ENCODE results near the gene NNAT.

NNAT gene

DNA sequence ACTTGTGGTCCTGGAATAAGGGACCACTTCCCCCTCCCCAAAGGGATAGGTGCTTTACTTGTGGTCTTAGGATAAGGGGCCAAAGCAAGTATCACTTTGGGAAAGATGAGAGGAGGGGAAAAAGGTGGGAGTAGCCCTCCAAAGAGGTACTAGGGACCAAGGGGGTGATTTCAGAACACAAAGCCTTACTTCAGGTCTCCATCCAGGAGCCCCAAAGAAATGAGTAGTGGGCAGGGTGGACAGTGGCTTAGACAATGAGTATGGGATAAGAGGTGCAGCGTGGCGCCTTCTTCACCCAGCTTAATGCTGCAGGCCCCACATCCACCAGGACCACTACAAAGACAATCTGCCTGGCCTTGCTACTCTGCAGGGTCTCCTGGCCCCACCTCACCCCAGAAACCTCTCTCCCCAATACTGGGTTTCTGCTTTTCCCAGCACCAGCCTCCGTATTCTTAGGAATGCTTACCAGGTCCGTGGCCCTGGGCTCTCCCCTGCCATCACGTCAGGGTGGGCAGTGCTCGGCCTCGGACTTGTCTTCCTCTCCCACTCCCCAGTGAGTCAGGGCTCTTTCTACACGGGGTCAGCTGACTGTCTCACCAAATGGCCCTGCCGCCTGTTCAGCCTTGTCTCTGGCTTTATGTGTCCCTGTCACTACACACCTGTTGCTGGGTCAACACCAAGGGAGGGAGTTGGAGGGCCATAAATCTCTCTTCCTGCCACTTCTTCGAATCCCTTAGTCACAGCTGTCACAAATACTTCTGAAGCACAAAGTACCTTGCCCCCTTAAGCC is 3.1 kb downstream of the NNAT start:
- DNase-seq (ENCODE audit: low read depth, low spot score), result no peak

DNA sequence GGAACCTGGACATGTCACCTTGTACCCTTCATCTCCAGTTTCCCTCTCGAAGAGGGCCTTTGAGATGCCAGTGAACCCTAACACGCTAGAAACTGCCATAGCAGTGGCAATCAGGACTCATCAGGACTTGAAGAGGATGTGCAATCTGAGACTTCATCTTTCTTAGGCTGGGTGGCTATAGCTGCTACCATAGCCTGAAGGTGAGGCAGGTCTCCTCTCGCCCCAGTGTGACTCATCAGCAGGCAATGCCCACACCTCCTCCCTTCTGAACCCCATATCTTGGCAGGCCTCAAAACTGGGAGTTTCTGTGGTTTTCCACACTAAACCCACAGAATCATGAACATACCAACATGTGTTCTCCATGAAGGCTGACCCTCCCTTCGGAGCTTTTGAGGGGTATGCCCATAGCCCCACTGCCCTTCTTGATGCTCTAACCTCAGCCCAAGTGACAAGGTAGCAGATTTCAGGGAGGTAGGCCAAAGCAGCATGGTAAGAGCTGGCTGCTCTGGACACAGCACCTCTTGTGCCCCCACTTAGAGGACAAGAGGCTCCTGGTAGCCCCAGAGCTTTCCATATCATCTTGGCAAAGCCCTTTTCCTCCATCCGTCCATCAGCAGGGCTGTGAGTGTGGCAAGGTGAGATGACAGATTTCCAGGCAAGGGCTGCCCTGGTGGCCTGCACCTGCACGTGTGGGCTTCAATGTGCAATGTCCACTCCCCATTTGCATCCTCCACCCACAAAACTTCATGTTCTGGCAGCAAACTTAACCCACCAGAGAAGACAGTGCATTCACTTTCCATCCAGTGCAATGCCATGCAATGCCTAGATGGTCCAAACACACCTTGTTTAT is 4.0 kb downstream of the NNAT start:
- peak; percentile 64 for DNase-seq (ENCODE audit: low read depth, low spot score)

DNA sequence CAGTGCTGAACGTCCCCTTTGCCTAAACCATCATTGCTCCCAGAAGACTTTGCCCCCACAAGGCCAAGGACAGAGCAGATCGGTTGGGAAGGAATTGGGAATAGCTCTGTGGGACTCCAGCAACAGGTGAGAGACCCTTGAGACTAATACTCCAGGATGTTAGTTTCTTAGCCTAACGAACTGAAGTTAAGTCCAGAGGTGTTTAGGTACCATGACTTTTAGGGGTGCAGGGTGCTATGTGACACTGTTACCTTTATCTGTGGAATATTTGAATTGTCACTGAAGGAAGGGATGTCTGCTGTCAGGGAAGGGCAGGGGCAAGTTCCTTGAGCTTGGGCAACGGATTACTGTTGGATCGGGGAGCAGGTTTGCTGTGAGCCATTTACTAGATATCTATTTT is 4.8 kb downstream of the NNAT start:
- no peak for DNase-seq (ENCODE audit: low read depth, low spot score)

DNA sequence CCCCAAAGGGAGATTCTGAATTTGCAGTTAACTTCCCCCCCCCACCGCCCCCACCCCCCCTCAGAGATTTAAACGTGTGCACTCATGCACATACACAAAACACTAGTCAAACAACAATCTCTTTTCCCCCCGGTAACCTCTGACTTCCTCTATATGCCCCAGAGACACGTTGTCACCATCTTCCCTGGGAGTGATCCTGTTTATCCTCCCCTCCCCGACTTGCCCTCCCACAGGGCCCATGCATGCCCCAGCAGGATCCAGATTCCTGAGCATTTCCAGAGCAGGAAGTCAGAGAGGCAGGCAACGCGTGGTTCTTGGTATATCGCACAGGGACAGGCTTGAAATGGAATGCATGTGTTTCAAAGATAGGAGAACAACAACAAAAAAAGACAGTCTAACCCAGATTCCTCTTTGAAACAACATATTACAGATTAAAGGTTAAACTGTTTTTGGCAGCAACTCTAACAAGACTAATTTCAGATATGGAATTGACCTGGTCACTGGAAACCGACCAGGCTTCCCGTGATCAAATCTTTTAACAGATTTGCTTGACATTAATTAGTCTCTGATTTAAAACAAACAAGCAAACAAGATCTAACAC is 5.3 kb downstream of the NNAT start:
- peak; percentile 66 for DNase-seq (ENCODE audit: low read depth, low spot score)

DNA sequence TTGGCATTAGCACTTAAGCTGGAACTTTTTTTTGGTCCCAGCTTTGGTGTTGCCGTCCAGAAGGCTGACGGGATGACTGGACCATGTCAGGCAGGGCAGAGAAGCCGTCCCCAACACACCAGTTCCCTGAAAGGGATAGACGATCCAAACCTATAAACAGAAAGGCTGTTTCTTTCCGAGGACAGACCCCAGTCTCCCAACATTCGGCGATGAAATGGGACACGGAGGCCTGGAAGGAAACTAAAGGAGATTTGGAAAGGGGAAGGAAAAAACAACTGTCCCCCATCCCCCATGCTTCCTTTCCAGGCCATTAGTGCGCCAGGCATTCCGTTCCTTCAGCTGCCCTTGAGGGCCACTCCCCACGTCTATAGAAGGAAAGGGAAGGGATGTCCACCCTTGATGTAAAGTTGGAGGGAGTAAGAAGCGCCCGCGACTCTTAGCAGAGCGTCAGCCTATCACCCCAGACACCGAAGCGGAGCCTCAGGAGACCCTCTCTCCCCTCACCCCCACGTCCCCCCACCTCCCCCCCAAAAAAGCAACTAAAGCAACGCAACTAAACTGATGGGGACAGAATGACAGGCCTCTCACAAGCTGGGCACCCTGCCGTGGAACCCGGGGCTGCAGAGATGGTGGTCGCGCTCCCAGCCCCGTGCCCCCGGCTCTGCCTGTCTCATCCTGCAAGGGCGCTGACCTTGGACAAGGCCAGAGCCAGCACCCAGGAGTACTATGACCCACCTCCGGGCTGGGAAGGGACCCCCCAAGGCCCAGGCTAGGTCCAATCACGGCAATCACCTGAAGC is 6.0 kb downstream of the NNAT start:
- peak; percentile 46 for DNase-seq (ENCODE audit: low read depth, low spot score)

DNA sequence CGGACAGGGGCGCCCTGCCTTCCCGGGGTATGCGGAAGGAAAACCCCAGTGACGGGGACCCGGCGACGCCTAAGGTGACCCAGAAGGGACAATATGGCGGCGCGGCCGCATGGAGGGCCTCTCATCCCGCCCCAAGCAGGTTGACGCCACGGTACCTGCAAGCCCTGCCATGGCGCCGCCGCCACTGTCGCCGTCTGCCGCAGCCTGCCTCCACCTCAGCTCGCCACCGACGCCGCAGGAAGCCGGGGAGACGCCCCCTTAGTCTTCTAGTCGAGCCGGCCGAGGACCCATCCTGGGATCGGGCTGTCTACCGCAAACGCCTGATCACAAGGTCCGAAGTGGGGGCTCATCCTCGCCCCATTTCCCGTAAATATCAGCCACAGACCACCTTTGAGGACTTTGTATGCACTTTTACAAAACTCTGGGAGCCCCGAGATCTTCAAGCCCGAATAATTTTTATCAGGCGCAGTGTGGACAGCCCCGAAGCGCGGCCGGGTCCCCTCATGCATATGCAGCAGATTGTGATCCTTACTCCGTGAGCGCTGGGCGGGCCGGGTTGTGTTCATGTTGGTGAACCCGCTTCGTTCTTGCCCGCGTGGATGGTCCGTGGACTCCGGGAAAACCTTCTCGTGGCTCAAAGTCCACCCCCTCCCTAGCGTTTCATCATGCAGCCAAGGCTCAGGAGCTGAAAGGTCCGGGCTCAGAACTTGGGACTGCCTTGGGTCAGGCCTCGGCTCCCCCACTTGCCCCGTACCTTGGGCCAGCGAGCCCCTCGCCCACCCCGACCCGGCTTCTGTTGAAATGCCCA is 6.8 kb downstream of the NNAT start, which contains the start of gene BLCAP:
Gene BLCAP, minus strand, starts transcription at position 239 of the 808 bp plus-strand sequence. CDS start 8,702 bp downstream, outside the sequence.
- peak; percentile 92 for DNase-seq (ENCODE audit: low read depth, low spot score)

DNA sequence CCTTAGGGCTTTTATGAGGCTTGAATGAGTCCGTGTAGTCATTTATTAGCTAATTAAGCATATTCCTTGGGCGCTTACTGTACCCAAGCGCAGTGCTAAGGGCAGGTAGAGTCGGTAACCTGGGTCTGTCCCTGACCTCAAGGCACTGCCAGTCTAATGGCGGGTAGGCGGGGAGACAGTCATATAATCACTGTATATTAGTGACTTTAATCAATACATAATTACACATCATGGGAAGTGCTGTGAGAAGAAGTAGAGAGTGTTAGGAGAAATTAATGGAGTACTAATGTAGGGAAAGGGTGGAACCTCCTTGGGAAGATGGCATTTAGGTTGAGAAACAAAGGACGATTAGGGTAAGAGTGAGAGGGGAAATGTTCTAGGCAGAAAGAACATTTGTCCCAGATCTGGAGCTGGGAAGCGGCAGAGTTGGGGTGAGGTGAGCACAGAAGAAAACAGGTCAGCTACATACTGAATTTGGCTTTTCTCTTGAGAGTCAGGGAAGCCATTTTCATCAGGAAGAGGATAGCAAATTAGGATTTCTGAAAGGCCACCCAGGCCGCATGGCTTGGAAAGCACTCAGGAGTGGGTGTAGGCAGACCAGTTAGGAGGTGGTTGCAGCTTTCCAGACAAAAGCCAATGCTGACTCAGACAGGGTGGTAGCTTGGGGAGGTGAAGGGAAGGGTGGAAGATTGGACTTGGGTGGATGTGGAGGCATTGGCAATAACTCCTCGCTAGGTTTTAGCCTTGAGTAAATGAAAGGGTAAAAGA is 7.6 kb downstream of the NNAT start:
- no peak for DNase-seq (ENCODE audit: low read depth, low spot score)

DNA sequence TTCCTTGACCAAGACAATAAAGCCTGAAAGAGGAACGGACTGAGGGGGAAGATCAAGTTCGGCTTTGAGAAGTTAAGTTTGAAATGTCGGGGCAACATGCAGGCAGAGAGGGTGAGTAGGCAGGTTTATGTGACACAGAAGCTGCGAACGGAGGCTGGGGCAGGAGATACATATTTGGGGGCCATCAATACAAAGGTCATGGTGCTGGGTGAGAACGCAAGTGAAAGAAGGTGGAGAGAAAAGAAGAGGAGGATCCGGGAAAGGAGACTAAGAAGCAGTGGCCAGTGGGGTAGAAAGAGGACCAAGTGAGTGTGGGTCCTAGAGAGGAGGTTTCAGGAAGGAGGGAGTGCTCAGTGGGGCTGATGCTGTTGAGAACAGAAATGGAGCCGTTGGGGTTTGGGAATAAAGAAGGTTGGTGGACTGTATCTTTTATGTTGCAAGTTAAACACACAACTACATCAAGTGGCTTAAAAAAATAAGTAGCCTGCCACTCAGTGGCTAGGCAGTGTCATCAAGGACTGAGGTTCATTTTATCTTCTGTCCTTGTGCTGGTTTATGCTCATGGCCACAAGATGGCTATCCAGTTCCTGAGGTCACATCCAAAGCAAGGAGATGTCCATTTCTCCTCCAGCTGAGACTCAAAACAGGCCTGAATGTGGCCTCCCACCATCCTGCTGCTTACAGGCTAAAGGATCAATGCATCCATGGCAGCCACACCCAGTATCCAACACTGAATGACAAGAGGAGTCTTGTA is 8.3 kb downstream of the NNAT start:
- DNase-seq (ENCODE audit: low read depth, low spot score), result no peak

DNA sequence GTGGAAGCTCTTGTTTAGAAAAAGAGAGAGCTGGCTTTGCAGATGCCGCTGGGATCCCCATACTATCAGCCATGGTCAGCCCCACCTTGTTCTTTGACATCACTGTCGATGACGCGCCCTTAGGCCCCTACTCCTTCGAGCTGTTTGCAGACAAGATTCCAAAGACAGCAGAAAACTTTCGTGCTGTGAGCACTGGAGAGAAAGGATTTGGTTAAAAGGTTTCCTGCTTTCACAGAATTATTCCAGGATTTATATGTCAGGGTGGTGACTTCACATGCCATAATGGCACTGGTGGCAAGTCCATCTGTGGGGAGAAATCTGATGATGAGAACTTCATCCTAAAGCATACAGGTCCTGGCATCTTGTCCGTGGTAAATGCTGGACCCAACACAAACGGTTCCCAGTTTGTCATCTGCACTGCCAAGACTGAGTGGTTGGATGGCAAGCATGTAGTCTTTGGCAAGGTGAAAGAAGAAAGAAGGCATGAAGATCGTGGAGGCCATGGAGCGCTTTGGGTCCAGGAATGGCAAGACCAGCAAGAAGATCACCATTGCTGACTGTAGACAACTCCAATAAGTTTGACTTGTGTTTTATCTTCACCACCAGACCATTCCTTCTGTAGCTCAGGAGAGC is 9.0 kb downstream of the NNAT start:
- DNase-seq (ENCODE audit: low read depth, low spot score), result no peak

DNA sequence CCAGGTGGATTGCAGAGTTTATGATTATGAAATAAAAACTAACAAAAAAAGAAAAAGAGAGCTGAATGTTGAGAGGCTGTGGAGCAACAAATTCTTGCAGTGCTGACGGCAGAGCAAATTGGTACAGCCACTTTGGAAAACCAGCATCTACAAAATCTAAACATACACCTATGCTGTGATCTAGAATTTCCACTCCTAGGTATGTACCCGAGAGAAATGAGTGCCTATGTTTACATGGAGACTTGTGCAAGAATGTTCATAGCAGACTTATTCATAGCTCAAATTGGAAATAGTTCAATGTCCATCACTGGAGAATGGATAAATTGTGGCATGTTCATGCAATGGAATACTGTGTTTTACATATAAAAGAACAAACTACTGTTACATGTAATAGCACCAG is 9.6 kb downstream of the NNAT start:
- no peak for DNase-seq (ENCODE audit: low read depth, low spot score)

DNA sequence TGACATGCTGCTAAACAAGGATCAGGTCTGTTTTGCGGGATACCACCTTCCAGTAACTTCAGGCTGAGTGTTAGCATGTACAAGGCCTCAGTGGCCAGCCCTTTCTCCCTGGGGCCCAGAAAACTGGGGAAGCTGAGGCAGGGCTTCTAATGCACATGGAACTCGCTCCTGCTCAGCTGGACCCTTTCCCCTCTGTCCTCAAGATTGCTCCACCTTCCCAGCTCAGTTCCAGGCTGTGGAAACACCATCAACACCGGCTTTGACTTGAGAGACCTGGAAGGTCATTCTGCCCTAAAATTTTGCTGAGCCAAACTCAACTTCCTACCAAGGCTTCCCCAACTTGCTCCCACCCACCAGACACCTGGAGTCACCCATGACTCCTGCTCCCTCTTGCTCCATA is 10.8 kb downstream of the NNAT start:
- no peak for DNase-seq (ENCODE audit: low read depth, low spot score)

DNA sequence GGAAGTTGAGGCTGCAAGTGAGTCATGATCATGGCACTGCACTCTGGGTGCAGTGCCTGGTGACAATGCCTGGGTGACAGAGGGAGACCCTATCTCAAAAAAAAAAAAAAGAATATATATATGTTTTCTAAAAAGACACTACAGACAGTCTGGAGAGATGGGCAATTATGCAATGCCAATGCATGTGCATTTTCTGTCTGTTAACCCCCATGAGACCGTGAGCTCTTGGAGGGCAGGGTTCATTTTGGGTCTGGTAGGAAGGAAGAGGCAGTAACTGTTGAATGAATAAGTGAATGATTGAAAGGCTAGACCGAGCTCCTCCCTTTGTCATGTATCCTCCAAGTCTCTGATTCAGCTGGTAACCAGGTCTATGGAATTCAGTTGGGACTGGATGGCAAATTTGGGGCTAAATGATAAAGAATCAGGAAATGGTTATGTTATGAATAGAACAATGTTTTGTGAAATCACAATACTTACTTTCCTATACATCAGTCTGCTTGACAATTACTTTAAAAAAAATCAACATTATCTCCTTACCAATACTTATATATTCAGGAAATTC is 12.2 kb downstream of the NNAT start:
- DNase-seq (ENCODE audit: low read depth, low spot score), result no peak

DNA sequence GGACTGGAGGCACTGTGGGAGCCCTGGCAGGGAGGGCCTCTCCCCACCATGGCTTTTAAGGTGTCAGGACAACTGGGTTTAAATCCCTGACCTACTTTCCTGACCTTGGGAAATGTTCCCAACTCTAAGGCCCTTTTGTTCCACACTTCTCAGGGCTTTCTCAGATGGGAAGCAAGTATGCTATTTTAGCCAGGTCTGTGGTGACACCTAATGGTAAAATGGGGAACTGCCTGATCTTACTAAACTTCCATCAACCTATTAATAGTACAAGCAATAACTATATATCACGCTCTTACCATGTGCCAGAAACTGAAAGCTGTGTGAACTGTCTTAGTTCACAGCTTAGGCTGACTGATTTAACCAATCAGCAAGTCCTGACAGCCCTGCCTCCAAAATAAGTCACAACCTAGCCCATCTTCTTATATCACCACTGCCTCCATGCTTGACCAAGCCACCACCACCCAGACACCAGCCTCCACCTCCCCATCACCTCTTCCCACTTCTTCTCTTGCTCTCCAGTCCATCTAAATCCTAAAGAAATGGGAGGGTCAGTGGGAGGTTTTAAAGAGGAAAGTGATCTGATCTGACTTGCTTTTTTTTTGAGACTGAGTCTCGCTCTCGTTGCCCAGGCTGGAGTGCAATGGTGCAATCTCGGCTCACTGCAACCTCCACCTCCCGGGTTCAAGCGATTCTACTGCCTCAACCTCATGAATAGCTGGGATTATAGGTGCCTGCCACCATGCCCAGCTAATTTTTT is 13.5 kb downstream of the NNAT start:
- peak; percentile 84 for DNase-seq (ENCODE audit: low read depth, low spot score)

DNA sequence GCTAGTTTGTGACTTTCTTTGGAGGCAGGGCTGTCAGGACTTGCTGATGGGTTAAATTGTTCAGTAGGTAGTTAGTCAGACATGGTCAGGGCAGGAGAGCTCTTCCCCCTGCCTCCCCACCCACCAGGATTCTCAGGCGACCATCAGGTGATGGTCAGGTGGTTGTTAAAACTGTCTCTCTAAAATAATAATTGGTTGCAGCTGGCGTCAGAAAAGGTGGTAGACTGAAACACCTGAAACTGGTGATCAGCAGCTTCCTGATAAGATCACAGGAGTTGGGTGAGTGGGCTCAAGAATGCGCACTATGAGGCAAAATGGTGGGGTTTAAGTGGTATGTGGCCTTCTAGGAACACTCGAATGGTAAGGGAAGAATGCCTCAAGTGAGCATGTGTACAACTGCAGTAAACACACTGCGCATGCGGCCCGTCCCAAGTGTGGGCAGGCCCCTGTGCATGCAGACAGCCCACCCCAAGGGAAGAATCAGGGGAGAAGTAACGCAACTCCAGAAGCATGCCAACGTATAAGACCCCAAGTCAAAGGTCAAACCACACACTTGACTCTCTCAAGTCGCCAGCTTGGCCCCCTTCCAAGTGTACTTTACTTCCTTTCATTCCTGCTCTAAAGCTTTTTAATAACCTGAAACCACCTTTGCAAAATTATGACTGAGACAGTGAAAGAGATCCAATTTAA is 14.5 kb downstream of the NNAT start:
- no peak for DNase-seq (ENCODE audit: low read depth, low spot score)

DNA sequence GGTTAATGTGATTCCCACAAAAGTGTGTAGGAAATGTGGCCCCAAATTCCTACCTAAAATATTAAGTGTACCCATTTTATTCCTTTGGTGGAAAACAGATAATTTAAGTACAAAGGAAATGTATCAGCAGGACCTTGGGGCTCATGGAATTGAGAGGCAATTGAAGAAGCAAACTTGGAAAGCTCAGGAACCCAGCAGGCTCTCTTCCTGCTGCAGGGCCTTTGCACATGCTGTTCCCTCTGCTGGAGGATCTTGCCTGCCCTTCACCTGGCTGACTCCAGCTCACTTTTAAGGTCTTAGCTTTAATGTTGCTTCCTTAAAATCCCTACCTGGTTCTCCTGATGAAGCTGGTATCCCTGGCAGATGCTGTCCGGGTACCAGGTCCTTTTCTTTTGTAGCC is 16.5 kb downstream of the NNAT start:
- DNase-seq (ENCODE audit: low read depth, low spot score), result no peak

DNA sequence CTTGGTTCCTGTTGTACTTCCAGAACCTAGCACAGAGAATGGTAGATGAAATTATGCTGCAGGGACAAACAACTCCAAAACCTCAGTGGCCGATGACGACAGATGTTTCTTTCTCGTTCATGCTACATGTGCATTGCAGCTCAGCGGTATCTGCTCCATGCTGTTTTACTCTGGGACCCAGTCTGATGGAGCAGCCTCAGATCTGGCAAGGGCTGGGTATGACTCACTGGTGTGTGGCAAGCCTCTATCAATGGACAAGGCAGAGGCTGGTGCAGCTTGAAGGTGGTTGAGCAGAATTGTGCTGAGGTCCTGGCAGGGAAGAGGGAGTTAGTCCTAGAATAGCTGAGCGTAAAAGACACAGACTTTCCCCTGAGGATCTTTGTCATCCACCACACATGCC is 17.0 kb downstream of the NNAT start:
- peak; percentile 80 for DNase-seq (ENCODE audit: low read depth, low spot score)

DNA sequence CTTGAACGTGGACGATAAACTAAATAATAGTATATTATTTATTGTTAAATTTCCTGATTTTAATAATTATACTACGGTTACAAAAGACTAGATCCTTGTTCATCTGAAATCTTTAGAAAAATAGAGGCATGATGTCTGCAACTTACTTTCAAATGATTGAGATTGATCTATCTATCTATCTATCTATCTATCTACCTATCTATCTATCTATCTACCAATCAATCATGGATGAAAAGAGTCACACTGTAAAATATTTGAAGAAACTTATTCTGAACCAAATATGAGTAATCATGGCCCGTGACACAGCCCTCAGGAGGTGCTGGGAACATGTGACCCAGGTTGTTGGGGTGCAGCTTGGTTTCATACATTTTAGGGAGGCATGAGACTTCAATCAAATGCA is 18.4 kb downstream of the NNAT start:
- no peak for DNase-seq (ENCODE audit: low read depth, low spot score)

Measured in astrocyte of the hippocampus (primary cell).